ENCODE measurements around the gene MRPS34.

Gene MRPS34

GRCh38 chr16:1790611-1791255, 17.8 kb upstream of the MRPS34 start:
- H3K4me3 ChIP-seq (ENCODE audit: low read length) = no peak overlapping the region
- TF ChIP-seq ZNF274 (IDR thresholded peaks at IDR 0.05; ENCODE audit: low read depth, low read length) = no peak

- no peak overlapping the region for H3K4me3 ChIP-seq (ENCODE audit: low read length)
- TF ChIP-seq ZNF274 (IDR thresholded peaks at IDR 0.05; ENCODE audit: low read depth, low read length) = no peak
These were observed 17.3 kb upstream of the MRPS34 start for GRCh38 chr16:1790261-1790610.

GRCh38 chr16:1789643-1790045, 16.7 kb upstream of the MRPS34 start:
- H3K4me3 ChIP-seq (ENCODE audit: low read length) = no peak overlapping the region
- TF ChIP-seq ZNF274 (IDR thresholded peaks at IDR 0.05; ENCODE audit: low read depth, low read length) = no peak

GRCh38 chr16:1788708-1789100, 15.8 kb upstream of the MRPS34 start:
- no peak overlapping the region for H3K4me3 ChIP-seq (ENCODE audit: low read length)

GRCh38 chr16:1788095-1788707, 15.3 kb upstream of the MRPS34 start:
- TF ChIP-seq ZNF274 (IDR thresholded peaks at IDR 0.05; ENCODE audit: low read depth, low read length) = no peak
- H3K4me3 ChIP-seq (ENCODE audit: low read length) = no peak overlapping the region

More at GRCh38 chr16:1788708-1789100, 15.8 kb upstream of the MRPS34 start:
- no peak for TF ChIP-seq ZNF274 (IDR thresholded peaks at IDR 0.05; ENCODE audit: low read depth, low read length)

- H3K4me3 ChIP-seq (ENCODE audit: low read length) = no peak overlapping the region
- TF ChIP-seq ZNF274 (IDR thresholded peaks at IDR 0.05; ENCODE audit: low read depth, low read length) = no peak
These were observed 14.6 kb upstream of the MRPS34 start for GRCh38 chr16:1787322-1788094.

- no peak for TF ChIP-seq ZNF274 (IDR thresholded peaks at IDR 0.05; ENCODE audit: low read depth, low read length)
- no peak overlapping the region for H3K4me3 ChIP-seq (ENCODE audit: low read length)
These were observed 14.1 kb upstream of the MRPS34 start for GRCh38 chr16:1787056-1787321.

GRCh38 chr16:1786242-1787055, 13.5 kb upstream of the MRPS34 start:
- H3K4me3 ChIP-seq (ENCODE audit: low read length) = no peak overlapping the region
- no peak for TF ChIP-seq ZNF274 (IDR thresholded peaks at IDR 0.05; ENCODE audit: low read depth, low read length)

- no peak overlapping the region for H3K4me3 ChIP-seq (ENCODE audit: low read length)
- TF ChIP-seq ZNF274 (IDR thresholded peaks at IDR 0.05; ENCODE audit: low read depth, low read length) = no peak
These were observed 12.9 kb upstream of the MRPS34 start for GRCh38 chr16:1785846-1786170.

GRCh38 chr16:1784977-1785845, 12.3 kb upstream of the MRPS34 start:
- no peak overlapping the region for H3K4me3 ChIP-seq (ENCODE audit: low read length)
- TF ChIP-seq ZNF274 (IDR thresholded peaks at IDR 0.05; ENCODE audit: low read depth, low read length) = no peak

GRCh38 chr16:1782408-1783264, 9.7 kb upstream of the MRPS34 start, which contains the start of the genes NUBP2 and SPSB3:
Gene NUBP2 (plus strand): TSS chr16:1782960. CDS start chr16:1783021, 61 bp downstream.
Gene SPSB3 (minus strand): TSS chr16:1782571. CDS start chr16:1781483, 1,088 bp downstream.
- peak within 1 kb of the TSS; percentile 77 for H3K4me3 ChIP-seq (ENCODE audit: low read length)

GRCh38 chr16:1781758-1782407, 8.9 kb upstream of the MRPS34 start:
- TF ChIP-seq ZNF274 (IDR thresholded peaks at IDR 0.05; ENCODE audit: low read depth, low read length) = no peak
- H3K4me3 ChIP-seq (ENCODE audit: low read length) = peak overlapping the region; percentile 77

More at GRCh38 chr16:1782408-1783264, 9.7 kb upstream of the MRPS34 start, which contains the start of the genes NUBP2 and SPSB3:
- TF ChIP-seq ZNF274 (IDR thresholded peaks at IDR 0.05; ENCODE audit: low read depth, low read length) = no peak
